ENCODE results near the gene PADI3. TPM values are rescaled to one million over a fixed set of nuclear protein-coding genes. Genes with fewer than 3 reads are reported as not detected.

PADI3 gene
- total RNA-seq, 2 donors from 2014 or later: not detected

- no peaks in the 10 kb centered on the region for H3K27me3 ChIP-seq
- H3K4me3 ChIP-seq: no peak overlapping the region
- H3K36me3 ChIP-seq: no peaks in the 10 kb centered on the region
- no peak for DNase-seq (ENCODE audit: low spot score)
- H3K27ac ChIP-seq: no peak overlapping the region
- H3K9me3 ChIP-seq: no peaks in the 10 kb centered on the region
- H3K4me1 ChIP-seq: peaks cover 0 to 6% of the 10 kb centered on the region in 2 donors
- TF ChIP-seq, protein P1, sequence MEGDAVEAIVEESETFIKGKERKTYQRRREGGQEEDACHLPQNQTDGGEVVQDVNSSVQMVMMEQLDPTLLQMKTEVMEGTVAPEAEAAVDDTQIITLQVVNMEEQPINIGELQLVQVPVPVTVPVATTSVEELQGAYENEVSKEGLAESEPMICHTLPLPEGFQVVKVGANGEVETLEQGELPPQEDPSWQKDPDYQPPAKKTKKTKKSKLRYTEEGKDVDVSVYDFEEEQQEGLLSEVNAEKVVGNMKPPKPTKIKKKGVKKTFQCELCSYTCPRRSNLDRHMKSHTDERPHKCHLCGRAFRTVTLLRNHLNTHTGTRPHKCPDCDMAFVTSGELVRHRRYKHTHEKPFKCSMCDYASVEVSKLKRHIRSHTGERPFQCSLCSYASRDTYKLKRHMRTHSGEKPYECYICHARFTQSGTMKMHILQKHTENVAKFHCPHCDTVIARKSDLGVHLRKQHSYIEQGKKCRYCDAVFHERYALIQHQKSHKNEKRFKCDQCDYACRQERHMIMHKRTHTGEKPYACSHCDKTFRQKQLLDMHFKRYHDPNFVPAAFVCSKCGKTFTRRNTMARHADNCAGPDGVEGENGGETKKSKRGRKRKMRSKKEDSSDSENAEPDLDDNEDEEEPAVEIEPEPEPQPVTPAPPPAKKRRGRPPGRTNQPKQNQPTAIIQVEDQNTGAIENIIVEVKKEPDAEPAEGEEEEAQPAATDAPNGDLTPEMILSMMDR (IDR thresholded peaks at IDR 0.05): no peak
Measured at GRCh38 chr1:17207966-17208418, 40.9 kb upstream of the PADI3 start.

DNA sequence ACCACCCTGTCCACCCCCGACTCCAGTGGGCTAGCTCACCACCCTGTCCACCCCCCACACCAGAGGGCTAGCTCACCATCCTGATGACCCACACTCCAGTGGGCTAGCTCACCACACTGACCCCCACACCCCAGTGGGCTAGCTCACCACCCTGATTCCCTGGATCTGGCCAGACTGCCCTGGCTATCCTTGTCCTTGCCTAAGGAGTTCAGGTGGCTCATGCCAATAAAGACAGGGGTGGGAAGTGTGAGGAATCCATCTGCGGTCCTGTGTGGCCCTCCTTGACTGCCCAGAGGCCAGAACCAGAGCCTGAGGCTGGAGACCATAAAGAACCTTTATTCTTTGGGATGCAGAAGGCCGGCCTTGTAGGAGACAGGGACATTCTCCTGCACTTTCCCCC, 40.4 kb upstream of the PADI3 start:
- Histone ChIP-seq H3K27me3 (peaks cover 0 to 2% of the 10 kb centered on the region in 2 donors), H3K36me3 (no peaks in the 10 kb centered on the region), H3K4me1 (peaks cover 0 to 6% of the 10 kb centered on the region in 2 donors), H3K27ac (no peak overlapping the region), H3K9me3 (no peaks in the 10 kb centered on the region), H3K4me3 (no peak overlapping the region)
- TF ChIP-seq, protein P1 (IDR thresholded peaks at IDR 0.05): no peak
- no peak for DNase-seq (ENCODE audit: low spot score)

- no peaks in the 10 kb centered on the region for H3K36me3 ChIP-seq
- DNase-seq (ENCODE audit: low spot score): no peak
- peaks cover 0 to 8% of the 10 kb centered on the region in 2 donors for H3K27me3 ChIP-seq
- no peak overlapping the region for H3K27ac ChIP-seq
- peaks cover 0 to 6% of the 10 kb centered on the region in 2 donors for H3K4me1 ChIP-seq
- no peaks in the 10 kb centered on the region for H3K9me3 ChIP-seq
- TF ChIP-seq, protein P1 (IDR thresholded peaks at IDR 0.05): no peak
- H3K4me3 ChIP-seq: no peak overlapping the region
Measured at GRCh38 chr1:17209430-17209829, 39.5 kb upstream of the PADI3 start.

DNA sequence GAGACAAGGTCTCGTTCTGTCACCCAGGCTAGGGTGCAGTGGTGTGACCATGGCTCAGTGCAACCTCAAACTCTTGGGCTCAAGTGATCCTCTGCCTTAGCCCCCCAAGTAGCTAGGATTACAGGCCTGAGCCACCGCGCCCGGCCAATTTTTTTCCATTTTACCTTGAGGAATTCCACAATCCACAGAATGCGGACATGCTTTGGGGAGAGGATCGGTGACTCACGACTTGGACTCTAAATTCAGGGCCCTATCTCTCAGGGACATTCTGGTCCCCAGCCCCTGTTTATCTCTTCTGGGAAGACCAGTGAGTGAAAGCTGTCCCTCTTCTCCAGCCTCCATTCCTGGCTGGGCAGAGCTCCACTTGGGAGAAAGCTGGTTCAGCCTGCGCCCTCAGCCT, 38.7 kb upstream of the PADI3 start:
- Histone ChIP-seq H3K9me3 (no peaks in the 10 kb centered on the region), H3K27me3 (peaks cover 0 to 8% of the 10 kb centered on the region in 2 donors), H3K27ac (no peak overlapping the region), H3K4me1 (peaks cover 0 to 6% of the 10 kb centered on the region in 2 donors), H3K4me3 (no peak overlapping the region), H3K36me3 (no peaks in the 10 kb centered on the region)
- TF ChIP-seq, protein P1 (IDR thresholded peaks at IDR 0.05): no peak
- DNase-seq (ENCODE audit: low spot score): no peak

DNA sequence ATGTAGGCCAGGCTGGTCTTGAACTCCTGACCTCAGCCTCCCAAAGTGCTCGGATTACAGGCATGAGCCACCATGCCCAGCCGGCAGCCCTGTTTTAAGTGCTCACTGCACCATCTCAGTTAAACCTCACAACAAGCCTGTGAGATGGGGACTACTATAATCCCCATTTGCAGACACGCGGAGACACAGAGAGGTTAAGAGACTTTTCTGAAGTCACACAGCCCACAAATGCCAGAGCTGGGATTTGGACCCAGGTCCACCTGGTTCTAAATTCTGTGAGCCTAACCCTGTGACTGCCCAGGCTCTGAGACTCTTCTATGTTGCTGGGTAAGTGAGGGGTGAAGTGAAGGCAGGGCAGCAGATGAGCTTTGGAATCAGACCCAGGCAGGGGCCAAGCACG, 37.5 kb upstream of the PADI3 start:
- TF ChIP-seq, protein P1 (IDR thresholded peaks at IDR 0.05): no peak

GRCh38 chr1:17212009-17212408, 36.9 kb upstream of the PADI3 start:
- Histone ChIP-seq H3K4me1 (peaks cover 0 to 6% of the 10 kb centered on the region in 2 donors), H3K9me3 (no peaks in the 10 kb centered on the region), H3K27me3 (peaks cover 0 to 8% of the 10 kb centered on the region in 2 donors), H3K4me3 (no peak overlapping the region), H3K36me3 (no peaks in the 10 kb centered on the region), H3K27ac (no peak overlapping the region)
- no peak for DNase-seq (ENCODE audit: low spot score)
- TF ChIP-seq, protein P1 (IDR thresholded peaks at IDR 0.05): no peak

More for the DNA sequence above, 37.5 kb upstream of the PADI3 start:
- H3K36me3 ChIP-seq: no peaks in the 10 kb centered on the region
- no peaks in the 10 kb centered on the region for H3K9me3 ChIP-seq
- H3K4me3 ChIP-seq: no peak overlapping the region
- peaks cover 0 to 8% of the 10 kb centered on the region in 2 donors for H3K27me3 ChIP-seq
- no peak for DNase-seq (ENCODE audit: low spot score)
- no peak overlapping the region for H3K27ac ChIP-seq
- peaks cover 0 to 6% of the 10 kb centered on the region in 2 donors for H3K4me1 ChIP-seq

All from right atrium auricular region (tissue), 2 donors.